ENCODE results near the gene LINC01488.

Gene LINC01488

GRCh38 chr11:69510471-69511357, 29.3 kb downstream of the LINC01488 start:
- no peak for DNase-seq (ENCODE audit: low spot score)

DNA sequence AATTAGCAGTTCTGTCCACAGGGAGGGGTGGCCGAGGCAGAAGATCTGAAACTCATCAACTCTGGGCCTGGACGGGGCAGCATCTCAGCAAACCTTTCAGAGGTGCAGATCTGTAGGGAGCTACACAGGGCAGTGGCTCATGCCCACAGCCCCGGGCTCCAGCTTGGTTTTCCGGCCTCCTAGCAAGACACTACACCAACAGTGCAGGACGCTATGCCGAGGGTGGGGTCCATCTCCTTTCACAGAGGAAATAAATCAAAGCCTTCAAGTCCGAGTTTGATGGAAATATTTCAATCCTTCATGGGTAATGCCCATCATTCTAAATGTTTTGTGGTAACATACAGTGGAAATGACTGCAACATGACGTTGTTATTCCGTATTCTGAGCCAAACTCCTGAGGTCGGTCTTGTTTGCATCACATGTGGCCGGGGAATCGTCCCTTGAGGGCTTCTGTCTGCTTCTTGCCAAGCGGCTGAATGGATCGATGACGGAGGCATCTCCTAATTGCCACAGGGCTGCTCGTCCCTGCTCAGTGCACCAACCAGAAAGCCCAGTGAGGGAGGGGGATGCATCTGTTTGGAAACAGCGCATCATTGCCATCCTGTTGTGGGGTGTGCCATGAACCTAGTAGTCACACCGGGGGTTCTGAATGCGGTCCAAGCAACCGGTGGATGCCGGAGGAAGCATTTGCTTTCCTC, 30.0 kb downstream of the LINC01488 start:
- DNase-seq (ENCODE audit: low spot score), result no peak

DNA sequence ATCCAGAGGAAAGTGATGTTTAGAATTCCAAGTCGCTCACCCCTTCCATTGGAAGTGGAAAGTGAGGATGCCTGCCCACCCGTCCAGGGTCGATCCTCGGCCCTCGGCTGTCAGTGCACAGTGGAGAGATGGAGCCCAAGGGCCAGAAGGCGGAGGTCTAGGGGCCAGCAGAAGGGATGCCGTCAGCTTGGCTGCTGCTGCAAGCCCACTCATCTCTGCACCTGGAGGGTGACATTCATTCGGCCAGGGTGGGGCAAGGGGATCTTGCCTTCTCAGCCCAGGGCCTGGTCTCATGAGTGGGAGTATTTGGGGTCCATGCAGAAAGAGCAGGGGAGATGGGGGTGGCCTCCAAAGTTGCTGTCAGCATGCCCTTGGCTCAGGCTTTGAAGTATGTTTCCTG, 30.7 kb downstream of the LINC01488 start:
- no peak for DNase-seq (ENCODE audit: low spot score)

- DNase-seq (ENCODE audit: low spot score), result no peak
Observed at GRCh38 chr11:69512790-69513189, 31.3 kb downstream of the LINC01488 start.

DNA sequence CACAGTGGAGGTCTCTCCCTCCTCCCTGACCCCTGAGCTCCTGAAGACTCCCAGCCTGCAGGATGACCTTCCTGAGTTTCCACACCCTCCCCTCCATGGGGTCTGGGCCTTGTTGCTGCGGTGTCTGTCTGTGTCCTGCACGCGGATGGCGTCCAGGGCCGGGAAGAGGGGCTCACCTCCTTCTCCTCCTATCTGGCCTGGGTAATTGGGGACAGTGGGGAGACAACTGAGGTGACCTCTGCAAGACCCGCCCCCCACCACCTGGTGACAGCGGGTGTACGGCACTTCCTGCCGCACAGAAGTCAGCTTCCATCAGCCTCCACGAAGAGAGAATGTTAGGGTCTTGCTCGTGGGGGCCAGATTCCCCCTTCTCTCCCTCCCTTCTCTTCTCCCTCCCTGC, 31.7 kb downstream of the LINC01488 start:
- no peak for DNase-seq (ENCODE audit: low spot score)

GRCh38 chr11:69513663-69514224, 32.3 kb downstream of the LINC01488 start:
- no peak for DNase-seq (ENCODE audit: low spot score)

DNA sequence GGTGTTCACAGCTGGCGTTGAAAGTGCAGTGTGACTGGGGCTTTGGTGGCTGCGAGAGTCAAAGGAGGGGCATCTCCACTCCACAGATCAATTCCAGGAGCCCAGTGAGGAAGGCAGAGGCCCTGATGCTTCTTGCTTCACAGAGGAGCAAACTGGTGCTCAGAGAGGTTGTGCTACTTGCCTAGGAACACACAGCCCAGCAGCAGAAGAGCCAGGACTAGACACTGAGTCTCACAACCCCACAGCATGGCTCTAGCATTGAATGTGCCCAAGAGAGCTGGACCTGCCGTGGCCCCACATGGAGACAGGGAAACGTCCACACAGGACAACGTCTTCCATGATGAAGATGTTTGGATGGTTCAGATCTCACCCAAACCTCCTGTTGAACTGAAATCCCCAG, 33.3 kb downstream of the LINC01488 start:
- no peak for DNase-seq (ENCODE audit: low spot score)

GRCh38 chr11:69515271-69516245, 34.1 kb downstream of the LINC01488 start:
- no peak for DNase-seq (ENCODE audit: low spot score)

DNA sequence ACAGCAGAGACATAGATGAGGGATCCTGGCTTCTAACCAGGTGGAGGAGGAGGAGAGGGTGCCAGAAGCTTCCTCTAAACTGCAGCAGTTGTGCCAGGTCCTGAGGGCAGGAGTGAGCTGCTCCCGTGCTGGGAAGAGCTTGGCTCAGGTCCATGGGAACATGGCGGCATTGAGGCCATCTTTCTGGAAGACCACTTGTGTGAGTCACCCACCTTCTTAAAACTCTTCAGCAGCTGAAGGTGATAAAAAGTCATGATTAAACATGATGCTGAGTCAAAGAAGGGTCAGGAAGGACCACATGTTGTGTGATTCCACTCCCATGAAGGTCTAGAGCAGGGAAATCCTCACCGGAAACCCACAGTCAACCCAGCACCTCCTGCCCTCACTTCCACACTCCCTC, 35.1 kb downstream of the LINC01488 start:
- no peak for DNase-seq (ENCODE audit: low spot score)

- DNase-seq (ENCODE audit: low spot score), result no peak
Observed at GRCh38 chr11:69518081-69518950, 36.9 kb downstream of the LINC01488 start.

DNA sequence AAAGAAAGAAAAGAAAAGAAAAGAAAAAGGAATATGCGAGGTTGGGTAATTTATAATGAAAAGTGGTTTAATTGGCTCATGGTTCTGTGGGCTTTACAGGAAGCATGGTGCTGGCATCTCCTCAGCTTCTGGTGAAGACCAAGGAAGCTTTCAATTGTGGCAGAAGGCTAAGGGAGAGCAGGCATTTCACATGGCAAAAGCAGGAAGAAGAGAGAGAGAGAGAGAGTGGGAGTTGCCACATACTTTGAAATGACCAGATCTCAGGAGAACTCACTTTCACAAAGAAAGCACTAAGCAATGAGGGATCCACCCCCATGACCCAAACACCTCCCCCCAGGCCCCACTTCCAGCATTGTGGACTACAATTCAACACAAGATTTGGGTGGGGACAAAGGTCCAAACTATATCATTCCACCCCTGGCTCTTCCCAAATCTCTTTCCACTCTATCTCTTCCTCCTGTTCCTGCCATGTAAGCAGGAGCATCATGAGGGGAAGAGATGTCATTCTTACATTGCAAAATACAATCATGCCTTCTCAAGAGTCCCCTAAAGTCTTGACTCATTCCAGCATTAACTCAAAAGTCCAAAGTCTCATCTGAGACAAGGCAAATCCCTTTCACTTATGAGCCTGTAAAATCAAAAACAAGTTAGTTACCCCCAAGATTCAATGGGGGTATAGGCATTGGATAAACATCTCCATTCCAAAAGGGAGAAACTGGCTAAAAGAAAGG, 38.9 kb downstream of the LINC01488 start:
- DNase-seq (ENCODE audit: low spot score), result no peak

- DNase-seq (ENCODE audit: low spot score), result no peak
Observed at GRCh38 chr11:69521457-69521856, 40.0 kb downstream of the LINC01488 start.

DNA sequence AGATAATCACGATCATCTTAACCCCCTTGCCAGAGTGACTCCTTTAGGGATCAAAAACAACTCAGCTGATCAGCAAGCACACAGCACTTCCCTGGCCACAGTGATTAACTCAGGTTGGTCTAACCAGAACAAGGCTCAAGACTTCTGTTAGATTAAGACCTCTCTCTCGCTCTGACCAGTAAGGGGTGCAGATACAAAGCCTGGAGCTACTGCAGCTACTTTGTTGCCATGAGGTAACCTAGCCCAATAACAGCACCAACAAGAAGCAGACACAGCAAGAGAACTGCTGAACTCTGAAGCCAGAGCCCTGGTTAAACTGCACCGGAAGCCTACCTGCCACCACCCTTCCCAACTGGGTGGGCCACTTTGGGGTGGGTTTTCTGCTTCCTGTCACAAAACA, 42.0 kb downstream of the LINC01488 start:
- no peak for DNase-seq (ENCODE audit: low spot score)

DNA sequence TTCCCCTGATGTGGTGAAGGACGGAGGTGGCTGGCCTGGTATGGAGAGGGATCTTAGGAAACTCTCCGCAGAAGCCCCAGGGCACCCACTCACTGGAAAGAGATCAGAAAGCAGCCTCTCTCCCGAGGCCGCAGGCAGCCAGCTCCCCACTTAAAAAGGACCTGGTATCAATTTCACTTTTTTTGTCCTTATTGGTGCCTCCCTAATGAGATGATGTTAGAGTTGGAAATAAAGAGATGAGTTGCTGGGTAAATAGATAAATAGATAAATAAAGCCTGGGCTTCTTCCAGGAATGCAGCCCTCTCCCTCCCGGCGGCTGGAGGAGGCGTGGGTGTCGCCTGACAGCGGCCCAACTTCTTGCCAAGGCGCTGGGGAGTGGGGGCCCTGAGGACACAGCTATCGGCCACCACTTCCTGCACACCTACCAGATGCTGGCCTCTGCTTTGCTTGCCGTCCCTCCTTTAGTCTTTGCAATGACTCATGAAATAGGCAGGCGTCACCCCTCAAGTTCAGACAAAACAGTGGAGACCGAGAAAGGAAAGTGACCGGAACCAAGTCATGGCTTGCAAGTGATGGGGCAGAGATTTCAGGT, 42.9 kb downstream of the LINC01488 start:
- no peak for DNase-seq (ENCODE audit: low spot score)

DNA sequence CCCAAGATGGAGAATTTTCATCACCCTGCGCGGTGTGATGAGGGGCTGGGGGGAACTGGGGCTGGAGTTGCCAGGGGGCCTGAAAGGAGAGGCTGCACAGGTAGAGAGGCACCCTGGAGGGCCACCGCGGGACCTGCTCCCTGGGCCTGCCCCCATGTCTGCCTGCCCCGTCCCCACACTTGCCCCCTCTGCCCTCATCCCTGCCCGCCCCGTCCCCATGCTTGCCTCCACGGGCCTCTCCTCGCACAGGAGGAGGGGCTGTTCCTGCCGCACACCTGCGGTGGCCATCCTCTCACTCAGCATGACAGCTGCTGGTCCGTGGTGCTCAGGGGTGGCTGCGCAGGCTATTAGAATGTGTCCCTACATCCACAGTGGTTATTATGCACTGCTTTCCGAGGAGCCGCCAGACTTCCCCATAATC, 43.5 kb downstream of the LINC01488 start:
- DNase-seq (ENCODE audit: low spot score), result no peak

GRCh38 chr11:69525516-69526452, 44.3 kb downstream of the LINC01488 start:
- DNase-seq (ENCODE audit: low spot score), result no peak

DNA sequence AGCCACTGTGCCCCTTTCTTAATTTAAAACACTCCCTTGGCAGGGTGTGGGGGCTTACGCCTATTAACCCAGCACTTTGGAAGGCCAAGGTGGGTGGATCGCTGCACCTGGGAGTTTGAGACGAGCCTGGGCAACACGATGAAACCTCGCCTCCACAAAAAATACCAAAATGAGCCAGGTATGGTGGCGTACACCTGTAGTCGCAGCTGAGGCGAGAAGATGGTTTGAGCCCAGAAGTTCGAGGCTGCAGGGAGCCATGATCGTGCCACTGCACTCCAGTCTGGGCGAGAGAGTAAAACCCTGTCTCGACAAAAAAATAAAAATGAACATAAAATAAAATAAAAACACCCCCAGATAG, 45.0 kb downstream of the LINC01488 start:
- no peak for DNase-seq (ENCODE audit: low spot score)

GRCh38 chr11:69529001-69529400, 47.5 kb downstream of the LINC01488 start:
- no peak for DNase-seq (ENCODE audit: low spot score)

Measured in hematopoietic multipotent progenitor cell treated with erythropoietin and hydrocortisone succinate and interleukin-3 and kit ligand, for 17 days (in vitro differentiated cells).